Right lobe of liver (tissue), 4 donors: ENCODE measurements around the gene MUL1.

Source experiments
- CTCF ChIP-seq, 4 donors: fragments of 200-600 bp in 3 of 4; fragments of 450-650 bp in 1 of 4; IDR thresholded peaks; one replicate each; pipeline versions ENCODE4 v1.5.1 to v1.8.0; 2016 to 2022; ENCODE audit warnings: antibody characterized with exemption in 4 of 4, mild to moderate bottlenecking in 2 of 4
- POLR2A ChIP-seq: fragments of 450-650 bp; IDR thresholded peaks from one replicate; pipeline ENCODE4 v1.6.1; 2017; ENCODE audit warnings: antibody characterized with exemption, mild to moderate bottlenecking
- donor health status: DM: no; HTN: no; CAD: no.
- donor health status: DM: no; HTN: no; CAD: no.
- donor health status: DM: no; HTN: yes; CAD: no.

DNA sequence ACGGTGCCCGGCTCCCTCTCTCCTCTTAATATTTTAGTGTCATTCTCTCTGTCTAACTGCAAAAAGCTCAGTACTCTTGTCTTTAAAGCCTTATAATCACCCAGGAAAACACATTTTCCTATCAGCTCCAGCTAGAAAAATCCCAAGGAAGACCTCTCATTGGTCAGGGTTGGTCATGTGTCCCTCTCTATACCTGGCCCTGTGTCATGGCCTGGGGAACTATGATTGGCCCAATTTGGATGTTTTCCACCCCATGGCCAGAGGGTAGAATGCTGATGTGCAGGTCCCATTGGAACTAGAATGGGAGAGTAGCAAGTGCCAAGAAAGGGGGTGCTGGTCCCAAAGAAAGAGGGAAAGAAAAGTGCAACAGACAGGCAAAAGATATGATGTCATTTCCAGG is 49.2 kb downstream of the MUL1 start:
- TF ChIP-seq CTCF (IDR thresholded peaks at IDR 0.05) (no peak), POLR2A (no peak)
